SJCRH30 (cell line): ENCODE data around the gene NKX6-2. TPM values are rescaled to one million over a fixed set of nuclear protein-coding genes. Genes with fewer than 3 reads are reported as not detected.
"Not testable (repeated sequence)": the region's sequence is repeated elsewhere in the genome, so short reads cannot be mapped to it uniquely, and the experiment has no call there.

Experiments
- DNase-seq, 2 experiments: peaks; one replicate each; pipeline ENCODE4 v3.0.0-alpha.2; 2015 to 2020
- H3K27ac ChIP-seq: fragments of 250-450 bp; sonication (Bioruptor Pico); 2 replicates; pipeline ENCODE4 v1.5.1; 2020; ENCODE audit warnings: mild to moderate bottlenecking, moderate library complexity
- H3K27me3 ChIP-seq: fragments of 250-450 bp; sonication (Bioruptor Pico); 2 replicates; pipeline ENCODE4 v1.5.1; 2020; ENCODE audit warnings: mild to moderate bottlenecking, moderate library complexity
- H3K36me3 ChIP-seq: fragments of 250-450 bp; sonication (Bioruptor Pico); 2 replicates; pipeline ENCODE4 v1.5.1; 2020; ENCODE audit warnings: mild to moderate bottlenecking, moderate library complexity
- H3K4me1 ChIP-seq: fragments of 250-450 bp; sonication (Bioruptor Pico); 2 replicates; pipeline ENCODE4 v1.5.1; 2020; ENCODE audit warnings: mild to moderate bottlenecking, moderate library complexity
- H3K4me3 ChIP-seq: fragments of 250-450 bp; sonication (Bioruptor Pico); 2 replicates; pipeline ENCODE4 v1.5.1; 2020; ENCODE audit warnings: mild to moderate bottlenecking, moderate library complexity
- H3K9me3 ChIP-seq: fragments of 250-450 bp; sonication (Bioruptor Pico); replicated peaks from 2 replicates; pipeline ENCODE4 v1.5.1; 2020; ENCODE audit warnings: mild to moderate bottlenecking, moderate library complexity
- total RNA-seq: library from RNA; depleted of rRNA; stranded (reverse); fragments of >200 nt; shearing (Covaris generic); gene quantifications from 2 replicates; pipeline ENCODE4 v1.2.3, GENCODE V29; 2014

The NKX6-2 gene
- total RNA-seq, 1 experiment from 2014 or later, result not detected

- no peak for DNase-seq
- Histone ChIP-seq H3K4me1 (no peaks in the 10 kb centered on the region), H3K27me3 (no peaks in the 10 kb centered on the region), H3K27ac (no peak overlapping the region), H3K36me3 (no peaks in the 10 kb centered on the region), H3K4me3 (no peak overlapping the region), H3K9me3 (no peaks in the 10 kb centered on the region)
These were observed 21.7 kb upstream of the NKX6-2 start for GRCh38 chr10:132807621-132808049.

DNA sequence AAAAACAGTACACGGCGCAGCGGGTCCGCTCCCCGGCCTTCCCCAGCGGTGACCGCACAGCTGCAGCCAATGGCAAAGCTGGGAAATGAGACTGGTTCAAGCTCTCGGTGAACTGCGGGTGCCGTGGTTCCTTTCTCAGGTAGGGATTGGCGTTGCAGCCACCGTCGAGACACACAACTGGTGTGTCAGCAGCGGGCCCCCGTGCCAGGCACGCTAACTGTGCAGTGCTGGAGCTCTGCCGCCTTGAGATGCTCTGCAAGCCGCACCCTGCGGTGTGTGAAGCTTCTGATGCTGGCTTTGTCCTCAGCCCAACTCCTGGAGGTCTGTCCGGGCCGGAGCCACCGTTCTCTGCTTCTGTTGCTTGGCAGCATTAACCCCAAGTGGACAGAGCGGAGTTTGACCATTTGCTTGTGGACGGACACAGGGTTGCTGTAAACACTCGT lies 20.6 kb upstream of the NKX6-2 start:
- H3K9me3 ChIP-seq, result no peaks in the 10 kb centered on the region

GRCh38 chr10:132806110-132806509 lies 20.2 kb upstream of the NKX6-2 start:
- Histone ChIP-seq H3K27ac (no peak overlapping the region), H3K36me3 (no peaks in the 10 kb centered on the region), H3K27me3 (no peaks in the 10 kb centered on the region), H3K4me3 (no peak overlapping the region), H3K9me3 (no peaks in the 10 kb centered on the region), H3K4me1 (no peaks in the 10 kb centered on the region)
- DNase-seq, result no peak

More for the DNA sequence above, 20.6 kb upstream of the NKX6-2 start:
- no peak overlapping the region for H3K27ac ChIP-seq
- no peaks in the 10 kb centered on the region for H3K36me3 ChIP-seq
- H3K4me3 ChIP-seq, result no peak overlapping the region
- no peaks in the 10 kb centered on the region for H3K4me1 ChIP-seq
- H3K27me3 ChIP-seq, result no peaks in the 10 kb centered on the region
- DNase-seq, result no peak

GRCh38 chr10:132805599-132805998 lies 19.7 kb upstream of the NKX6-2 start:
- no peak for DNase-seq
- Histone ChIP-seq H3K4me3 (no peak overlapping the region), H3K27ac (no peak overlapping the region)

GRCh38 chr10:132804785-132805426 lies 19.0 kb upstream of the NKX6-2 start:
- no peaks in the 10 kb centered on the region for H3K27me3 ChIP-seq
- H3K27ac ChIP-seq, result no peak overlapping the region
- DNase-seq, result no peak
- H3K4me3 ChIP-seq, result no peak overlapping the region
- H3K4me1 ChIP-seq, result no peaks in the 10 kb centered on the region
- no peaks in the 10 kb centered on the region for H3K9me3 ChIP-seq
- H3K36me3 ChIP-seq, result no peaks in the 10 kb centered on the region

More at GRCh38 chr10:132805599-132805998, 19.7 kb upstream of the NKX6-2 start:
- Histone ChIP-seq H3K36me3 (no peaks in the 10 kb centered on the region), H3K4me1 (no peaks in the 10 kb centered on the region), H3K27me3 (no peaks in the 10 kb centered on the region), H3K9me3 (no peaks in the 10 kb centered on the region)

GRCh38 chr10:132804287-132804686 lies 18.3 kb upstream of the NKX6-2 start:
- no peaks in the 10 kb centered on the region for H3K9me3 ChIP-seq
- H3K36me3 ChIP-seq, result no peaks in the 10 kb centered on the region
- no peaks in the 10 kb centered on the region for H3K4me1 ChIP-seq
- DNase-seq, result no peak
- no peak overlapping the region for H3K4me3 ChIP-seq
- no peaks in the 10 kb centered on the region for H3K27me3 ChIP-seq
- H3K27ac ChIP-seq, result no peak overlapping the region

DNA sequence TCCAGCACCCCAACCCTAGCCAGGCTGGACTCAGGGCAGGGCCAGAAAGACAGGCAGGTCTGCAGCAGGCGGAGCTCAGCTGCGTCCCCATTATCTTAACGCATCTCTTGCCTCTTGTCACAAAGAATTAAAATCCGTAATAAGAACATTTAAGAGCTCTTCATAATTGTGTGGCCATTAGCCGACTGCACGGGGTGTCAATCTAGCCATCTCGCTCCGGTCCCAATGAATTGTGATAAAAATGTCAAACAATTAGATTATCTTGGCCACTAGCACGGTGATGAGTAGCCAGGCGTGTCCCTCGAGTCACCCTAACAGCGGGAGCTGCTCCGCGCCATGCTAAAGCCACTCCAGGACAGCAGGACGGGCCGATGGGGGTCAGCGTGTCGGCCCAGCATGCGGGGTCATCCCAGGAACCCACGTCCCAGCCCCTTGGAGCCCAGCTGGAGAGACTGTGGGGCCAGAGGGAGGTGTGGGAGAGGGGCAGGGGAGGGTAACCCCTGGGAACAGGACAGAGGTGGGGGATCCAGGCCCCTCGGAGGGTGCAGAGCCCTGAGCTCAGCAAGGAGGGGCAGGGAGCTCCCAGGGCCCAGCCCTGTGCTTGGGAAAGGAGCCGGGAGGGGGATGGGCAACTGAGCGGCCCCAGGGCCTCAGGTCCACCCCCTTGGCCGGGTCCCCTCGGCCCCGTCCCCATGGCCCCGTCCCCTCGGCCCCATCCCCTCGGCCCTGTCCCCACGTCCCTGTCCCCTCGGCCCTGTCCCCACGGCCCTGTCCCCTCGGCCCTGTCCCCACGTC lies 17.7 kb upstream of the NKX6-2 start:
- Histone ChIP-seq H3K9me3 (no peaks in the 10 kb centered on the region), H3K27ac (no peak overlapping the region), H3K27me3 (no peaks in the 10 kb centered on the region), H3K36me3 (no peaks in the 10 kb centered on the region), H3K4me1 (no peaks in the 10 kb centered on the region), H3K4me3 (no peak overlapping the region)
- DNase-seq, result no peak

DNA sequence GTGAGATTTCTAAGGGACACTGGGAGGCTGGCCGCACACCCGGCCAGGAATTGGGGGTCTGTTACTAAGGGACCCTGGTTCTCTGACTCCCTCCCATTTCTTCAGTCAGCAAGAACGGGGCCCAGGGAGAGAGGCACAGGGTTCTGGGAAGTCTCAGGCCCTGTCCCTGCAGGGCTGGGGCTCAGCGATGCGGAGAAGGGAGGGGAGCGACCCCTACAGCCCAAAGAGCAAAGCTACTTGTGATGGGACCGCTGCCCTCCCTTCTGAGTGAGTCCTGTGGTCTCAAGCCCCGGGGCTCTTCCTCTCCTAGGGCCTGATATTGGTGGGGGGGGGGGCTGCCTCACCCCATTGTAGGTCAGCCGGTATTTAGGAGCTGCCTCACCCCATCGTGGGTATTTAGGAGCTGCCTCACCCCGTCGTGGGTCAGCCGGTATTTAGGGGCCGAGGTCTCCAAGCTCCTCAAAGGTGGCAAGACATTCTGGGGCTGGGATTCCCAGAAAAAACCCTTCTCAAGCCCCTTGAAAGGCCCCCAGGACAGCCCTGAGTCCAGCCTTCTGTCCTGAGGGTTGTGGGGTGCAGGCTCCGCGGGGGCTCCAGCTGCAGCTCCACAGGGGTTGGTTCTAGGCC lies 16.9 kb upstream of the NKX6-2 start:
- H3K9me3 ChIP-seq, result no peaks in the 10 kb centered on the region
- H3K27me3 ChIP-seq, result no peaks in the 10 kb centered on the region
- DNase-seq, result no peak

GRCh38 chr10:132802048-132802447 lies 16.1 kb upstream of the NKX6-2 start:
- no peaks in the 10 kb centered on the region for H3K27me3 ChIP-seq
- no peak for DNase-seq
- H3K4me1 ChIP-seq, result no peaks in the 10 kb centered on the region
- no peaks in the 10 kb centered on the region for H3K36me3 ChIP-seq
- H3K27ac ChIP-seq, result no peak overlapping the region
- H3K4me3 ChIP-seq, result no peak overlapping the region
- no peaks in the 10 kb centered on the region for H3K9me3 ChIP-seq

More for the DNA sequence above, 16.9 kb upstream of the NKX6-2 start:
- Histone ChIP-seq H3K27ac (no peak overlapping the region), H3K4me3 (no peak overlapping the region), H3K4me1 (no peaks in the 10 kb centered on the region), H3K36me3 (no peaks in the 10 kb centered on the region)

- Histone ChIP-seq H3K36me3 (no peaks in the 10 kb centered on the region), H3K9me3 (no peaks in the 10 kb centered on the region), H3K27ac (no peak overlapping the region), H3K4me3 (no peak overlapping the region), H3K27me3 (no peaks in the 10 kb centered on the region), H3K4me1 (no peaks in the 10 kb centered on the region)
- DNase-seq, result no peak
These were observed 13.9 kb upstream of the NKX6-2 start for GRCh38 chr10:132799865-132800264.

GRCh38 chr10:132798876-132799275 lies 12.9 kb upstream of the NKX6-2 start:
- no peaks in the 10 kb centered on the region for H3K9me3 ChIP-seq
- no peak overlapping the region for H3K27ac ChIP-seq
- no peak overlapping the region for H3K4me3 ChIP-seq
- no peaks in the 10 kb centered on the region for H3K27me3 ChIP-seq
- DNase-seq, result no peak
- no peaks in the 10 kb centered on the region for H3K4me1 ChIP-seq
- H3K36me3 ChIP-seq, result no peaks in the 10 kb centered on the region

DNA sequence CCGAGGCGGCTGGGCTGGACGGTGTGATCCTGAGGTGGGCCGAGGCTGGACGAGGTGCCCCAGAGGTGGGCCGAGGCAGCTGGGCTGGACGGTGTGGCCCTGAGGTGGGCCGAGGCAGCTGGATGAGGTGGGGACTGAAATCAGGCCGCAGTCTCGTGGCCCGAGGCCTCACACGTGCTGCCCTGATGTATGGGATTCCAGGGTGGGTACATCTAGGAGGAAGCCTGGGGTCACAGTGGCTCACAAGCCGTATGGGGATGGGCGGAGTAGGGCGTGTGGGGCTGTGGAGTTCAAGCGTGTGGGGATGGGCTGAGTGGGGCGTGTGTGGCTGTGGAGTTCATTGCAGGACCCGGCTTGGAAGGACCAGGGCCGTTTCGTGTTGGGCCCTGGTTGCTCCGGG lies 12.5 kb upstream of the NKX6-2 start:
- Histone ChIP-seq H3K4me1 (no peaks in the 10 kb centered on the region), H3K36me3 (no peaks in the 10 kb centered on the region), H3K27ac (no peak overlapping the region), H3K9me3 (no peaks in the 10 kb centered on the region), H3K27me3 (no peaks in the 10 kb centered on the region), H3K4me3 (no peak overlapping the region)
- no peak for DNase-seq

DNA sequence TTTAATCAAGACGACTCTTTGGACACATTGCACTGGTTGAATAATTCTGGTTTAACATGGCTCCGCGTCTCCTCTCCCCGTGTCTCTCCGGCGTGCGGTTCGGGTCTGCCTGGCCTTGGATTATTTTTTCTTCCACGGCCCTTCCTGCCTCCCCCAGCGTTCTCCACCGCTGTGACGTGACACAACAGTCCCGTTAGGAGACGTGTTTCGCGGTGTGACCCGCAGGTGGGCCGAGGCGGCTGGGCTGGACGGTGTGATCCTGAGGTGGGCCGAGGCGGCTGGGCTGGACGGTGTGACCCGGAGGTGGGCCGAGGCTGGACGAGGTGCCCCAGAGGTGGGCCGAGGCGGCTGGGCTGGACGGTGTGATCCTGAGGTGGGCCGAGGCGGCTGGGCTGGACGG lies 12.0 kb upstream of the NKX6-2 start:
- not testable (repeated sequence) for H3K9me3 ChIP-seq, DNase-seq, H3K27ac ChIP-seq, H3K27me3 ChIP-seq, H3K4me1 ChIP-seq, H3K4me3 ChIP-seq, H3K36me3 ChIP-seq

DNA sequence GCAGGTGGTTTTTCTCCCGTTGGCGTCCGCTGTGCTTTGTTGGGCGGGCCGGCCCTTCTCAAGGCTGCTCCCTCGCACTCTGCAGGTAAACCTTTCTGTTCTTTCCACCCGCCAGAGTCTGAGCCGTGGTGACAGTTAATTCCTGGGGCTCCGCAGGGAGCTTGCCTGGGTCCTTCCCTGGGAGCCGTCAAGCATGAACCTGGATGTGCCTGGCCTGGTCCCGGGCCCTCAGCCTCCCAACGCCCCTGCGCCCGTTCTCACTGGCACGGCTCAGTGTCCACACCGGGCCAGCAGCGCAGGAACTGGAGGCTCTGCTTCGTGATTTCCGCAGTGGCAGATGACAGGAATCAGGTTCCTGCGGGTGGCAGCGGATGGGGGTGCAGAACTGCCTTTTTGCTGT lies 10.9 kb upstream of the NKX6-2 start:
- no peaks in the 10 kb centered on the region for H3K9me3 ChIP-seq
- no peaks in the 10 kb centered on the region for H3K4me1 ChIP-seq
- H3K4me3 ChIP-seq, result no peak overlapping the region
- H3K36me3 ChIP-seq, result no peaks in the 10 kb centered on the region
- no peaks in the 10 kb centered on the region for H3K27me3 ChIP-seq
- no peak overlapping the region for H3K27ac ChIP-seq
- no peak for DNase-seq
